ENCODE data around the gene TLNRD1.
"Not testable (repeated sequence)": the region's sequence is repeated elsewhere in the genome, so short reads cannot be mapped to it uniquely, and the experiment has no call there.

Gene TLNRD1

GRCh38 chr15:81000624-81001151 lies at the start of gene TLNRD1:
Gene TLNRD1 (plus strand): TSS chr15:81000923. CDS start chr15:81002272, 1,349 bp downstream.
- no peak for FAIRE-seq

DNA sequence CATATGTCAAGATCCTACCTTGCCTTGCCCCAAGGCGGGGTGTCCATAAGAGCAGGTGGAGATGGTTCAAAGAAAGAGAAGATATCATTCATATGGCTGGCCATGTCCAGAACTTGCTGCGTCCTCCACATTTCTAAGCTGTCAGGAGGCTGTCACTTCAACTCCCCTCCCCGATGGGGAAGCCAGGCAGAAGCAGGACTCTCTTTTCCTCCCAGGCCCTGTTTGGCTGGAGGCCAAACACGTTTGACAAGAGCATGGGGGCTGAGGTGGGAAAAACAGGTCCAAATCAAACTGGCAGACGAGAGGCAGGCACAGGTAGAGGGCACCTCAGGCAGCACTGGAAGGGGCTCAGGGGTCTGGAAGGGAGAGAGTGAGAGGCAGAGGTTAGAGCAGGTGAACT lies 48.8 kb upstream of the TLNRD1 start:
- no peak for FAIRE-seq

DNA sequence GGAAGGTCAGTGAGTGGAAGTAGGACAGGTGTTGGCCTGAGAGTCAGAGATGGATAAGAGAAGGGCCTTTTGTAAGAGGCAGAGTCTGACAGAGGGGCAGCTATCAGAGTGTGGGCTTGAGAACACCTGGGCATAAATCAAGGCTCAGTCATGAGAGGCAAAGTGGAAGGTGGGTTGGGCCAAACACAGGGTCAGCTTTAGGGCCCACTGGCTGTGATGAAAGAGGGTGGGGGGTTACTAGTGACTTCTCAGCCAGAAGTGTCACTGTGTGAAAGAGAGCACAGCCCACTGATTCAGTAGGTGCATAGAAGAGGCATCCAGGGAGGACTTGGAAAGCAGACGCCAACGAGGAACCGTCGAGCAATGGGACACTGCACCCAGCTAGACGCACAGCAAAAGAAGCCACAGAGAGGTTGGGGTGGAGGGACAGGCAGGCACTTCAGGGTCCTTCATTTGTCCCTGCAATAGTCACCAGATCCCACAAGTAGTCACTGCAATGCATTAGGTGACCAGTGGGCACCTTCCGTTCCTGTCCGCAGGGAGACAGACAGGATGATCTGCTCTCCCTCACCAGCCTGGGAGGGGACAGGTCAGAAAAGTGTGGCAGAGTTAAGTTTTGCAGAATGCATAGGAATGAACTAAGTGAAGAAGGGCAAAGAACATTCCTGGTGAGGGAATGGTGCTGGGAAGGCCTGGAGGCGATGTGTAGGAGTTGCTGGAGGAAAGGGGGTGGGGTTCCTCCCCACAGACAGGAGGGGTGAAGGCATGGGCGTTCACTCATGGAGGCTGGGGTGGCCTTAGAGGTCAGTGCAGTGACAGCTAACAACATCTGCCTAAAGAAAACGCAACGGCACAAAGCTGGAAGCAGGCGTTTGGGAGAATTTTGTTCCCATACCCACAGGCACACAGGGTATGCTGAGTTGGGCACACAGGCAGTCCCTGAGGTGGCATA lies 47.4 kb upstream of the TLNRD1 start:
- FAIRE-seq, result no peak

DNA sequence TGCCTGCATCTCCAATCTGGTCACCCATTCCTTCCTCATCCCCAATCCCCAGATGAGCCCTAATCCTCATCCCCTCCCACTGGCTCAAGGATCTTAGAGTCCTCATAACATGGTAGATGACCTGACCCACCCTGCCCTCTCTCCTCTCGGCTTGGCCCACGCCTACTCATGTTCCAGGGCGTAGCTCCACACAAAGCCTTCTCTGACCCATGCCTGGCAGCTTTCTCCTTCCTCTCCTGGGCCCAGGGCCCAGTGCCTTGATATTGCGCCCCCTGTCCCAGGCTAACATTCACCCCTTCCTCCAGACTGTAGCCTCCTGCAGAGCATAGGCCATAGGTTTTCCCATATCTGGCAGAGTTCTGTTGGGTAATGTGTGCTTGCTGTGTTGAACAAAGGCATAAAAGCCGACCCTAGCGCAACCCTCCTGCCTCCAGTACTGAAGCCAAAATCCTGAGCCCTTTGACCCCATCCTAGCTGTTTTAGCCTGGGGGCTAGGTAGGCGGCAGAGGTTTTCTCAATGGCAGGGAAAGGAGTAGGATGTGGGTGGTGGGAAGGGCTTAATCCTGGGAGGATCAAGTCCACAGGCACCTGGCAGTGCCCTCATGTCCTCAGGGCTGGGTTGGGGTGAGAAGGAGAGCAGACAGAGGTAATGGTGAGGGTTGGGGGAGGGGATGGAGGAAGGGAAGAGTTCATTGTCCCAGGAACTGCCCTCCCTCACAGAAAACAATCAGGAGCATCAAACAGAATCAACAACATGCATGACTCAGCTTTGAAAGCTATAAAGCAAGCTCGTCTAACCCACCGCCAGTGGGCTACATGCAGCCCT lies 46.6 kb upstream of the TLNRD1 start:
- FAIRE-seq, result no peak

- FAIRE-seq, result not testable (repeated sequence)
Observed at GRCh38 chr15:80955571-80956452, 44.9 kb upstream of the TLNRD1 start.

DNA sequence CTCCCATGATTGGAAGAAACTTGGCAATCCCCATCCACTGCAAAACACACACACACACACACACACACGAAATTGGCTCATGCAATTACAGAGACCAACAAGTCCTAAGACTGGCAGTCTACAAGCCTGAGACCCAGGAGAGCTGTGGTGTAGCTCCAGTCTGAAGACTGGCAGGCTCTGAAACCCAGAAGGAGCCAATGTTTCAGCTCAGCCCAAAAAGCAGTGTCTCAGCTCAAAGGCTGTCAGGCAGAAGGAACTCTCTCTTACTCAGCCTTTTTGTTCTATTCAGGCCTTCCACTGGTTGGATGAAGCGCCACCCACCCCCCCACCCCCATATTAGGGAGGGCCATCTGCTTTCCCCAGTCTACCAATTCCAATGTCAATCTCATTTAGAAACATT lies 43.2 kb upstream of the TLNRD1 start:
- FAIRE-seq, result no peak

GRCh38 chr15:80957976-80958375 lies 42.7 kb upstream of the TLNRD1 start:
- FAIRE-seq, result no peak

DNA sequence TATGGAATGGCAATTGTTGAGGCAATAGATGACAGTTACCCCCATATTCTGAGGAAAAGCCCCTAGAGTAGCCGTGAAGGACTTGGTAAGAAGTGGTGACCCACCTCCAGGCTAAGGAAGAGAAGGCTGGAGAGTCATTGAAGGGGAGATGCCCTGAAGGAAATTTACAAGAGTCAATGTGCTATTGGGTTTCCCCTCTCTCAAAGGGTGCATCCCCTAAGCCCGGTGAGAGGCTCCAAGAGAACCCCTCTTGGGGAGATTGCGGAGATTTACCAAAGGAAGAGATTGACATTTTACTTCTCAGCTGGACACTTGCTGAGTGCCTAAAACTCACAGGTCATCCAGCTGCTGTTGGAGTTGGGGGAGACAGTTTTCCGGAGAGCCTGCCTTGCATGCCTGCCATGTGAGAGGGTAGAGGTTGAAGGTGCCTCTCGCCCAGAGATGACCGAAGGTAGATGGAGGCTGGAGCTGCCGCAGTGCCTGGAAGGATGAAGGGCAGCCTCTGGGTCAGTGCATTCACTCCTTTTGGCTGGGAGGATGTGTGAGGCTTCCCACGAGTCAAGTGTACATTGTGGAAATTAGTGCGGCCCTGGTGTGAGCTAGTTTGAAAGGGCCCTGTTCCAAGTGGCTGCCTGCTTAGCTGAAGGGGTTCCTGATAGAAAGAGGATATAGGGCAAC lies 41.8 kb upstream of the TLNRD1 start:
- FAIRE-seq, result no peak

DNA sequence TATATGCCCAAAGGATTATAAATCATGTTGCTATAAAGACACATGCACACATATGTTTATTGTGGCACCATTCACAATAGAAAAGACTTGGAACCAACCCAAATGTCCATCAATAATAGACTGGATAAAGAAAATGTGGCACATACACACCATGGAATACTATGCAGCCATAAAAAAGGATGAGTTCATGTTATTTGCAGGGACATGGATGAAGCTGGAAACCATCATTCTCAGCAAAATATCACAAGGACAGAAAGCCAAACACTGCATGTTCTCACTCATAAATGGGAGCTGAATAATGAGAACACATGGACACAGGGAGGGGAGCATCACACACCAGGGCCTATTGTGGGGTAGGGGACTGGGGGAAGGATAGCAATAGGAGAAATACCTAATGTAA lies 35.3 kb upstream of the TLNRD1 start:
- FAIRE-seq, result not testable (repeated sequence)

DNA sequence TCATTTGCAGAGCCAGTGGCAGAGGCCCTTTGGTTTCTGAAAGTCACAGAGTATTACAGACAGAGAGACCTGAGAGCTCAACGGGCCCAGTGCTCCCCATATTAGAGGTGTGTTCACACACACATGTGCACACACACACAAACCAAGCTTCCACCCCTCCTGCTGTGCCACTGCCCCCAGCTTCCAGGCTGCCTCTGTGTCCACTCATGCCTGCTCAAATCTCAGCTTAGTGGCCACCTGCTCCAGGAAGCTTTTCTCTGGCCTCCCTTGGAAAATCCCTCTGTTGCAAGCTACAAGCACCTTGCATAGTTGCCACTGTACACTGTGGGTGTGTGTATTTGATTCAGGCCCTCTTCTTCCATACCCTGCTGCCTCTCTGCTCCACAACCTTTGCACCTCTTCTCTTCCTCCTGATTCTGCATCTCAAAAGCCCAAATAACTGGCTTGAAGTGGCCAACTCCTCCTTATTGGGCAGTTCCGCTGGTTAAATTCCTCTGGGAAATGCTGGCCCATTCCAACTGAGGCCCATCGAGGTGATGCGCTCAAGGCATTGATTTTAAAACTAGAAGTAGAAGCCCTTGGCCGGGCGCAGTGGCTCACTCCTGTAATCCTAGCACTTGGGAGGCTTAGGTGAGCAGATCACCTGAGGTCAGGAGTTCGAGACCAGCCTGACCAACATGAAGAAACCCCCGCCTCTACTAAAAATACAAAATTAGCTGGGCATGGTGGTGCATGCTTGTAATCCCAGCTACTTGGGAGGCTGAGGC lies 34.1 kb upstream of the TLNRD1 start:
- FAIRE-seq, result no peak

DNA sequence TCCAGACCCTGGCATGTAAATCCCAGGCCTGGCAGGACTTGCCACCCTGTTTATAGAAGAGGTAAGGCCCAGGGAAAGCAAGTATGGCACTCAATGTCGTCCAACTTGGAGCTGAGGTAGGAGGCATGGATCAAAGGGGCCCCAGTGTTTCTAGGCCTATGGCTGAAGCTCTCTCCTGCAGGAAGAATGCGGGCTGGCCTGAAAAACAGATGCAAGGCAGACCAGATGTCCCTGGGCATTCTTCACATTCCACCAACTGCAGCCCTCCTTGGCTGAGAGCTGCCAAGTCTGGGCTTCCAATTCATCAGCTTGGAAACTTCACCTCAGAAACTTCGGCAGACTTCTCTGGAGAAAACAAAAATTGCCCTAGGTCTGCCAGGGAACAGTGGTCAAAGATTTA lies 33.3 kb upstream of the TLNRD1 start:
- no peak for FAIRE-seq

GRCh38 chr15:80967991-80968510 lies 32.7 kb upstream of the TLNRD1 start:
- FAIRE-seq, result no peak

- FAIRE-seq, result no peak
Observed at GRCh38 chr15:80969316-80969715, 31.4 kb upstream of the TLNRD1 start.

GRCh38 chr15:80970018-80970657 lies 30.6 kb upstream of the TLNRD1 start:
- FAIRE-seq, result peak; percentile 56

DNA sequence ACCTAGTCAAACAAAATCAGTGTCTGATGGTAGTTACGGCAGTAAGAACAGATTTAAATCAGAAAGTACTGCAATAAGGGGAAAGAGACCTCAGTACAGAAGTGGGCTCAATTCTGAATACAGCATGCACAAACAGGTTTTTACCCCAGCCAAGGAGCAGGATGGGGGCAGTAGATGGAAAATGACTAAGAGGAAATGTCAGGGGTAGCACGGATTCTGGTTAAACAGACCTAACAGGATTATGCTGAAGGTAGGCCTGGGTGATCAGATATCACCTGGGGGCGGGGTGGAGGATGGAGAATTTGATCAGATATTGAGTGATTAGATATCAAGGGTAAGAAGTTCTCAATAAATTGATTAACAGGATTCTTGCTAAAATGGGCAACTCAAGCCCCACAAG lies 30.1 kb upstream of the TLNRD1 start:
- FAIRE-seq, result no peak

- no peak for FAIRE-seq
Observed at GRCh38 chr15:80971143-80971542, 29.6 kb upstream of the TLNRD1 start.

DNA sequence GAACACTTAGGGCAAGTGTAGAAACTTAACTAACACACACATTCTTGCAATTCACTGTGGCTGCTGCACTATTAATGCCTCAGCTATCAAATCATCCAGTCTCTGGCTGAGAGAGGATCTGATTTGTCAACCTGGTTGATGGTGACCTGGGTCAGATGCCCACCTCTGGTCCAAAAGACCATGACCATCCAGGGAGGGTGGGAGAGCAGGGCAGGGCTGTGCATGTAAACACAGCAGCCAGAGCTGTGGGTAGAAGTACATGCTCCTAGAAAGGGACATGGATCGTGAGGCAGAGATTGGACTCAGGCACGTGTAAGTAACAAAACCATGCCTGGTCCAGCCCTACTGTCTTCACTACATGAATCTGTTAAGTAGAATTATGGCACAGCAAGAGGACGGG lies 28.4 kb upstream of the TLNRD1 start:
- FAIRE-seq, result no peak

DNA sequence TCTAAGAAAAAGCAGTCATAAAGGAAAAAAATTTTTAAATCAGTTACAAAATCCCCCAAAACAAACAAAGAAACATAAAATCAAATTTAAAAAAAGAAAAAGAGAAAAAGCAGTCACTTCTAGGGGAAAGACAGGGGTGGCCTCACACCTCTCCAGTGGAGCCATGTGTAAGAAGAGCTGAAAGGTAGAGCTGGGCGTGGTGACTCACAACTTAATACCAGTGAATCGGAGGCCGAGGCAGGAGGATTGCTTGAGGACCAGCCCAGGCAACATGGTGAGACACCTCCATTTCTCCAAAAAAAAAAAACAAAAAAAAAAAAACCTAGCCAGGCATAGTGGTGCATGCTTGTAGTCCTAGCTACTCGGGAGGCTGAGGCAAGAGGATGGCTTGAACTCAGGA lies 25.8 kb upstream of the TLNRD1 start:
- FAIRE-seq, result no peak

GRCh38 chr15:80976851-80977250 lies 23.9 kb upstream of the TLNRD1 start:
- no peak for FAIRE-seq

- no peak for FAIRE-seq
Observed at GRCh38 chr15:80977627-80978036, 23.1 kb upstream of the TLNRD1 start.

All from A204.1 (cell line).